DOHH2 (cell line): ENCODE results near the gene VIM.

ENCODE experiments used
- H3F3A ChIP-seq: fragments of 200-600 bp; sonication (generic), shearing (Covaris generic); 2 replicates; pipeline ENCODE4 v1.6.0; 2016; ENCODE audit warnings: antibody characterized with exemption, mild to moderate bottlenecking; ENCODE audit not compliant: control insufficient read depth, insufficient read depth
- H3K27ac ChIP-seq: fragments of 200-600 bp; sonication (generic); 2 replicates; pipeline ENCODE4 v1.5.1; 2014; ENCODE audit warnings: low read depth, mild to moderate bottlenecking, low read length, moderate library complexity
- H3K27me3 ChIP-seq: fragments of 200-600 bp; sonication (generic); 2 replicates; pipeline ENCODE4 v1.6.1; 2014; ENCODE audit warnings: mild to moderate bottlenecking, low read length, mixed read lengths; ENCODE audit not compliant: control insufficient read depth
- H3K36me3 ChIP-seq: fragments of 200-600 bp; sonication (generic); 2 replicates; pipeline ENCODE4 v1.6.1; 2014; ENCODE audit warnings: mild to moderate bottlenecking, low read length, moderate library complexity, mixed read lengths; ENCODE audit not compliant: control insufficient read depth
- H3K4me1 ChIP-seq: fragments of 200-600 bp; sonication (generic); 2 replicates; pipeline ENCODE4 v1.6.1; 2014; ENCODE audit warnings: mild to moderate bottlenecking, low read length, mixed read lengths; ENCODE audit not compliant: control insufficient read depth
- H3K4me2 ChIP-seq: fragments of 200-600 bp; sonication (generic); 2 replicates; pipeline ENCODE4 v1.6.0; 2014; ENCODE audit warnings: mild to moderate bottlenecking, low read length, moderate library complexity
- H3K4me3 ChIP-seq: fragments of 200-600 bp; sonication (generic); 2 replicates; pipeline ENCODE4 v1.5.1; 2014; ENCODE audit warnings: mild to moderate bottlenecking, low read length, mixed read lengths
- H3K79me2 ChIP-seq: fragments of 200-600 bp; sonication (generic); 2 replicates; pipeline ENCODE4 v1.6.1; 2014; ENCODE audit warnings: mild to moderate bottlenecking, low read length, mixed read lengths; ENCODE audit not compliant: control insufficient read depth
- H3K9me2 ChIP-seq: fragments of 200-600 bp; sonication (generic); replicated peaks from 2 replicates; pipeline ENCODE4 v1.6.1; 2014; ENCODE audit warnings: mild to moderate bottlenecking, low read length, mixed read lengths; ENCODE audit not compliant: control insufficient read depth
- H3K9me3 ChIP-seq: fragments of 200-600 bp; sonication (generic); 2 replicates; pipeline ENCODE4 v1.6.1; 2014; ENCODE audit warnings: antibody characterized with exemption, low read length, mixed read lengths; ENCODE audit not compliant: control insufficient read depth, insufficient read depth
- H4K20me1 ChIP-seq: fragments of 200-600 bp; sonication (generic); 2 replicates; pipeline ENCODE4 v1.6.0; 2014; ENCODE audit warnings: low read depth, mild to moderate bottlenecking, antibody characterized with exemption, low read length, moderate library complexity; ENCODE audit not compliant: control insufficient read depth, insufficient read depth
- CTCF ChIP-seq: fragments of 200-600 bp; sonication (generic); IDR thresholded peaks from one replicate; pipeline ENCODE4 v1.5.1; 2014; ENCODE audit warnings: antibody characterized with exemption, mild to moderate bottlenecking, low read depth, low read length; ENCODE audit not compliant: poor library complexity, severe bottlenecking
- EZH2phosphoT487 ChIP-seq: fragments of 200-600 bp; sonication (generic); IDR thresholded peaks from 2 replicates; pipeline ENCODE4 v1.6.1; 2017; ENCODE audit warnings: borderline replicate concordance, mild to moderate bottlenecking, antibody characterized with exemption, low read length, moderate library complexity, mixed read lengths

The VIM gene

GRCh38 chr10:17181751-17182150, 46.3 kb upstream of the VIM start:
- Histone ChIP-seq H3K36me3 (no peaks in the 10 kb centered on the region), H3F3A (no peaks in the 10 kb centered on the region; the same call in 1 of the 2 replicates), H3K79me2 (peaks cover 4% of the 10 kb centered on the region; the same call in 1 of the 2 replicates), H4K20me1 (no peaks in the 10 kb centered on the region), H3K4me3 (no peak overlapping the region), H3K27ac (no peak overlapping the region), H3K4me1 (peaks cover 6% of the 10 kb centered on the region), H3K9me3 (no peaks in the 10 kb centered on the region), H3K27me3 (no peaks in the 10 kb centered on the region), H3K9me2 (no peaks in the 10 kb centered on the region), H3K4me2 (no peak overlapping the region)
- TF ChIP-seq EZH2phosphoT487 (no peak), CTCF (no peak)

- no peak overlapping the region for H3K4me2 ChIP-seq
- H4K20me1 ChIP-seq = no peaks in the 10 kb centered on the region
- peaks cover 7% of the 10 kb centered on the region; the same call in 1 of the 2 replicates for H3K79me2 ChIP-seq
- no peak for TF ChIP-seq EZH2phosphoT487
- TF ChIP-seq CTCF = no peak
- no peaks in the 10 kb centered on the region for H3K9me3 ChIP-seq
- no peaks in the 10 kb centered on the region; the same call in 1 of the 2 replicates for H3F3A ChIP-seq
- no peaks in the 10 kb centered on the region for H3K36me3 ChIP-seq
- no peaks in the 10 kb centered on the region for H3K9me2 ChIP-seq
- H3K27ac ChIP-seq = no peak overlapping the region
- H3K27me3 ChIP-seq = no peaks in the 10 kb centered on the region
- no peak overlapping the region for H3K4me3 ChIP-seq
- H3K4me1 ChIP-seq = peaks cover 6% of the 10 kb centered on the region
These were observed 44.9 kb upstream of the VIM start for GRCh38 chr10:17183110-17183509.

- H3K4me1 ChIP-seq = peaks cover 6% of the 10 kb centered on the region
- H3K27ac ChIP-seq = no peak overlapping the region
- H3K9me2 ChIP-seq = no peaks in the 10 kb centered on the region
- no peaks in the 10 kb centered on the region for H3K27me3 ChIP-seq
- no peaks in the 10 kb centered on the region for H3K9me3 ChIP-seq
- H3K4me3 ChIP-seq = no peak overlapping the region
- H3F3A ChIP-seq = no peaks in the 10 kb centered on the region; the same call in 1 of the 2 replicates
- TF ChIP-seq CTCF (no peak), EZH2phosphoT487 (no peak)
- H3K79me2 ChIP-seq = peaks cover 10% of the 10 kb centered on the region; the same call in 1 of the 2 replicates
- H3K36me3 ChIP-seq = no peaks in the 10 kb centered on the region
- no peak overlapping the region for H3K4me2 ChIP-seq
- H4K20me1 ChIP-seq = no peaks in the 10 kb centered on the region
These were observed 42.2 kb upstream of the VIM start for GRCh38 chr10:17185873-17186272.
